ENCODE measurements around the gene TSHZ3.

TSHZ3 gene

DNA sequence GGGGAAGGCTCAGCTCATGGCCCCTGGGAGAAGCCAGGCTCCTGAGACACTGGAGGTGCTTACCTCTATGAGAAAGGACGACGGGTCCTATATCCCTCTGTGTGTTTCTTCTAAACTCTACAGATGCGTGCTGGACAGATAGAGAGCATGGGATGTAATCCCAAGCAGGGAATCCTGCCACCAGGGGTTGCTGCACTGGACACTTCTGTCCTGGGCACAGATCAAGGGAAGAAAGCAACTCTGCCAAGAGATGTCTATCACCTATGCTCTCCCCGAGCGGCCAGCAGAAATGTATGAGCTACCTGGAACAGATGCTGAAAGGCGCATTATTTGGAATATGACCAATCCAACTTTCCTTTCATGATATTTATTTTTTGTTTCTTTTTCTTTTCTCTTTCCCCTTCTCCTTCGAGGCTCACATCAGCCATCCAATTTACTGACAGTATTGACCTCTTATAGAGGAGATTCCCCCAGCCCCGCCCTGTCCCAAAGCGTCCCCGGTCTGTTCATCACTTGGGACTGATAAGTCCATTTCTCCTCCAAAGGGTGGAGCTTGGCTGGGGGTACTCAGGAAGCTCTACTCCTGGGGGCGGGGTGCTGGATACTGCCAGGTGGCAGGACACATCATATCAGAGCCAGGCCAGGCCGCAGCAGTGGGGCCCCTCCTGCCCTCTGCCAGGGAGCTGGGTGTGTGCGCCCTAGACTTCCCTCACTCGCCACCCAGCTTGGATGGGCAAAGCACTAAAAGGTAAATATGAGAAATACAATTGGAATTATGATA is 34.2 kb downstream of the TSHZ3 start:
- Histone ChIP-seq H3K27me3 (ENCODE audit: control insufficient read depth, insufficient read depth, low read length) (no peaks in the 10 kb centered on the region), H3K9me3 (ENCODE audit: control insufficient read depth, low read length) (no peaks in the 10 kb centered on the region), H3K36me3 (ENCODE audit: control insufficient read depth, insufficient read depth, low read length) (no peaks in the 10 kb centered on the region), H3K4me3 (ENCODE audit: low read length) (no peak overlapping the region), H3K9ac (ENCODE audit: low read length) (no peak overlapping the region), H3K4me1 (ENCODE audit: control insufficient read depth, insufficient read depth, low read length) (no peaks in the 10 kb centered on the region)

- Histone ChIP-seq H3K9ac (ENCODE audit: low read length) (no peak overlapping the region), H3K9me3 (ENCODE audit: control insufficient read depth, low read length) (no peaks in the 10 kb centered on the region), H3K4me3 (ENCODE audit: low read length) (no peak overlapping the region), H3K36me3 (ENCODE audit: control insufficient read depth, insufficient read depth, low read length) (no peaks in the 10 kb centered on the region), H3K4me1 (ENCODE audit: control insufficient read depth, insufficient read depth, low read length) (no peaks in the 10 kb centered on the region), H3K27me3 (ENCODE audit: control insufficient read depth, insufficient read depth, low read length) (no peaks in the 10 kb centered on the region)
These were observed 35.1 kb downstream of the TSHZ3 start for GRCh38 chr19:31314156-31314555.

GRCh38 chr19:31313291-31314030 is 35.8 kb downstream of the TSHZ3 start:
- H3K9me3 ChIP-seq (ENCODE audit: control insufficient read depth, low read length), result no peaks in the 10 kb centered on the region
- no peaks in the 10 kb centered on the region for H3K4me1 ChIP-seq (ENCODE audit: control insufficient read depth, insufficient read depth, low read length)
- no peak overlapping the region for H3K4me3 ChIP-seq (ENCODE audit: low read length)
- no peaks in the 10 kb centered on the region for H3K36me3 ChIP-seq (ENCODE audit: control insufficient read depth, insufficient read depth, low read length)
- H3K9ac ChIP-seq (ENCODE audit: low read length), result no peak overlapping the region
- H3K27me3 ChIP-seq (ENCODE audit: control insufficient read depth, insufficient read depth, low read length), result no peaks in the 10 kb centered on the region

GRCh38 chr19:31312677-31313244 is 36.5 kb downstream of the TSHZ3 start:
- Histone ChIP-seq H3K4me1 (ENCODE audit: control insufficient read depth, insufficient read depth, low read length) (no peaks in the 10 kb centered on the region), H3K9me3 (ENCODE audit: control insufficient read depth, low read length) (no peaks in the 10 kb centered on the region), H3K4me3 (ENCODE audit: low read length) (no peak overlapping the region), H3K9ac (ENCODE audit: low read length) (no peak overlapping the region), H3K36me3 (ENCODE audit: control insufficient read depth, insufficient read depth, low read length) (no peaks in the 10 kb centered on the region), H3K27me3 (ENCODE audit: control insufficient read depth, insufficient read depth, low read length) (no peaks in the 10 kb centered on the region)

DNA sequence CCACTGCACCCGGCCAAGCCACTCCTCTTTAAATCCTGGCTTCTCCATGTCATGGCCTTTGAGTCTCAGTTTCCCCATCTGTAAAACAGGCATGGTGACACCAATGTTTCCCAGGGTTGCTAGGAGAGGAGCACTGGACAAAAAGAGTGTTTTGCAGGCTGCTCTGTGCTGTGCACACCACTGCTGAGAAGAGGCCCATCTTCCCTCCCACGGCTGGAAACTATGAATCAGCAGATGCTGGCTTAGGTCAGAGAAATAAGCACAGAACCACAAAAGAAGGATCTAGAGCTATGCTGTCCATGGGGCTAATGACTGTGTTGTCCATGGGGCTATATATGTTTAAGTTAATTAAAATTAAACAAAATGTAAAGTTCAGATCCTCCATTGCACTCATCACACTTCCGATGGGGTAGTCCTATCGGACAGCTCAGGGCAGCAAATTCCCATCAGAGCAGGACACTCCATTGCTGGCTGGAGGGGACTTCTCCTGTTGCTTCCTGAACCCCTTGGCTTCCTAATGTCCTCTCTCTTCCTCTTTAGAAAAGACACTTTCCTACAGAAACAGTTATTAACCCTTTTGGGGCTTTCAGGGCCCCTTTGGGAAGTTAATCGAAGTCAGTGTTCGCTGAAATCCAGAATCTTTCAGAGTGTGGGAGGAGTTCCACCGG is 37.1 kb downstream of the TSHZ3 start:
- H3K36me3 ChIP-seq (ENCODE audit: control insufficient read depth, insufficient read depth, low read length), result no peaks in the 10 kb centered on the region
- H3K27me3 ChIP-seq (ENCODE audit: control insufficient read depth, insufficient read depth, low read length), result no peaks in the 10 kb centered on the region
- H3K9ac ChIP-seq (ENCODE audit: low read length), result no peak overlapping the region
- no peaks in the 10 kb centered on the region for H3K9me3 ChIP-seq (ENCODE audit: control insufficient read depth, low read length)
- no peaks in the 10 kb centered on the region for H3K4me1 ChIP-seq (ENCODE audit: control insufficient read depth, insufficient read depth, low read length)
- H3K4me3 ChIP-seq (ENCODE audit: low read length), result no peak overlapping the region

DNA sequence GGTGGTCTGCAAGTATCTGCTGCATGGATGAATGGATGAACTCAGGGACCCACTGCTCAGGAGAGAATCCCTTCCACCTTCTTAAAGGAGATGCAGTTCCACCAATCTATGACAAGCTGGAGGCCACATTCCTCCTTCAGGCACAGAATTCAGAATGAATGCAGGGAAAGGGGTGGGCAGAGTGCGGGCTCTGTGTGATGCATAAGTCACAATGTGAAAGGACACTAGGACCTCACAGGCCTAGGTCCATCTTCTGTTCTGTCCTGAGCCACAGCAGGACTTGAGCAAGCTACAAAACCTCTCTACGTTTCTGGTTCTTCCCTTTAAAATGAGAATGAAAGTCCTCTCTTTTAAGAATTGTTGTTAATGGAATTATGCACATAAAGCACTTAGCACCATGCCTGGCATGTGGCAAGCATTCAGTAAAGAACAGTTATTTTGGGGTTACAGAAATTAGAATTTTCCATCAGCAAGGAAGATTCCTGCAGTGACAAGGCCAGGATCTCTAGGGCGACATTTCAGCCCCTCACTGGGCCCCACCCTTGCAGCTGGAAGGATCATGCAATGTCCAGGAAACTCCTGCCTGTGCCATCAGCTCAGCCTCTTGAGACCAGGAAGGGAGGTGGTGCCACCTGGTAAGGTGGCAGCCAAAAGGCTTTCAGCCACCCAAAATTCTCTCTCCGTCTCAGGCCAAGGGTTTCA is 38.7 kb downstream of the TSHZ3 start:
- Histone ChIP-seq H3K4me1 (ENCODE audit: control insufficient read depth, insufficient read depth, low read length) (no peaks in the 10 kb centered on the region), H3K36me3 (ENCODE audit: control insufficient read depth, insufficient read depth, low read length) (no peaks in the 10 kb centered on the region), H3K9me3 (ENCODE audit: control insufficient read depth, low read length) (no peaks in the 10 kb centered on the region), H3K27me3 (ENCODE audit: control insufficient read depth, insufficient read depth, low read length) (no peaks in the 10 kb centered on the region), H3K4me3 (ENCODE audit: low read length) (no peak overlapping the region), H3K9ac (ENCODE audit: low read length) (no peak overlapping the region)

DNA sequence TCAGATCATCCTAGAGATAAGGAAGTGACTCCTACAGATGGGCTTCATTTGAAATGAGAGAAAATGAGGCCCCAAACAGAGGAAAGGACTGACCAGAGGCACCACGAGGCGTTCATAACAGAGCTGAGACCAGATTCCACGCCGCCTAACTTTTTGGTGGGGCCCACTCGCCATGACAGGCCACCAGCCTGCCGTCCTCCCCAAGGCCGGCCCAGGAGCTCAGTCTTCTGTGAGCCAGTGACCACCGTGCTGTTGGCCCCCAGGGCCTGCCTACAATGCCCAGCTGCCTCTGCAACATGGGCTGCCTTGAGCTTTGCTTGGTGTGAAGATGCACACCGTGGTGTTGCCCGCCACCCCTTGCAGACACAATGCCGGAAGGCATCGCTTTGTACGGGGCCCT is 40.5 kb downstream of the TSHZ3 start:
- no peaks in the 10 kb centered on the region for H3K27me3 ChIP-seq (ENCODE audit: control insufficient read depth, insufficient read depth, low read length)
- no peaks in the 10 kb centered on the region for H3K9me3 ChIP-seq (ENCODE audit: control insufficient read depth, low read length)
- H3K4me3 ChIP-seq (ENCODE audit: low read length), result no peak overlapping the region
- no peaks in the 10 kb centered on the region for H3K4me1 ChIP-seq (ENCODE audit: control insufficient read depth, insufficient read depth, low read length)
- no peak overlapping the region for H3K9ac ChIP-seq (ENCODE audit: low read length)
- H3K36me3 ChIP-seq (ENCODE audit: control insufficient read depth, insufficient read depth, low read length), result no peaks in the 10 kb centered on the region

DNA sequence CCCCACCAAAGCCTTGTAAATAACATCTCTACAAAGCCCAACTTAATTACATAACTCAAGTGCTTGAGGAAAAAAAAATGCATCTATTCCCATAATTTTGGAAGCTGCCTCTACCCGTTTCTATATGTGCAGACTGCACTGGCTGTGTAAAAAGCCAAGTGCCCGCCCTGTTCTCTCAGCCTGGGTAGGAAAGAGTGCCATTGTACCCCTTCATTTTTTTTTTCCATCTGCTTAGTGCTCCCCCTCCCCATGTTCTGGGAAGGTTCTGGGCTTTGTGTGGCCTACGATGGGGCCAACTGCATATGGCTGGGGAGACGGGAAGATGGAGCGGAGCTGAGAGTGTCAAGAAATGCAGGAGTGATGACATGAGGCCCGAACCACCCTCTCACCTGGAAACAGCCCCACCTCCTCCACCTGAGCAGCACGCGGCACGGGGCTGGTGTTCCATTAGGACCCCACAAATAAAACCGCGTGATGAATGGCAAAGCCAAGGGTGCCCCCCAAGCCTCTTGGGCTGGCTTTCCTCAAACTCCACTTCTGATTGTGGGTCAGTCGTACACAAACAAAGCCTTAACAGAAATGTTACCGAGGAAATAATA is 42.1 kb downstream of the TSHZ3 start:
- H3K9me3 ChIP-seq (ENCODE audit: control insufficient read depth, low read length), result no peaks in the 10 kb centered on the region
- H3K9ac ChIP-seq (ENCODE audit: low read length), result no peak overlapping the region
- H3K27me3 ChIP-seq (ENCODE audit: control insufficient read depth, insufficient read depth, low read length), result no peaks in the 10 kb centered on the region
- no peaks in the 10 kb centered on the region for H3K36me3 ChIP-seq (ENCODE audit: control insufficient read depth, insufficient read depth, low read length)
- H3K4me3 ChIP-seq (ENCODE audit: low read length), result no peak overlapping the region
- H3K4me1 ChIP-seq (ENCODE audit: control insufficient read depth, insufficient read depth, low read length), result no peaks in the 10 kb centered on the region

GRCh38 chr19:31306006-31306753 is 43.1 kb downstream of the TSHZ3 start:
- no peak overlapping the region for H3K9ac ChIP-seq (ENCODE audit: low read length)
- no peaks in the 10 kb centered on the region for H3K4me1 ChIP-seq (ENCODE audit: control insufficient read depth, insufficient read depth, low read length)

GRCh38 chr19:31304831-31305312 is 44.4 kb downstream of the TSHZ3 start:
- Histone ChIP-seq H3K9ac (ENCODE audit: low read length) (no peak overlapping the region), H3K4me3 (ENCODE audit: low read length) (no peak overlapping the region), H3K4me1 (ENCODE audit: control insufficient read depth, insufficient read depth, low read length) (no peaks in the 10 kb centered on the region), H3K36me3 (ENCODE audit: control insufficient read depth, insufficient read depth, low read length) (no peaks in the 10 kb centered on the region), H3K9me3 (ENCODE audit: control insufficient read depth, low read length) (no peaks in the 10 kb centered on the region), H3K27me3 (ENCODE audit: control insufficient read depth, insufficient read depth, low read length) (no peaks in the 10 kb centered on the region)

More at GRCh38 chr19:31306006-31306753, 43.1 kb downstream of the TSHZ3 start:
- Histone ChIP-seq H3K27me3 (ENCODE audit: control insufficient read depth, insufficient read depth, low read length) (no peaks in the 10 kb centered on the region), H3K36me3 (ENCODE audit: control insufficient read depth, insufficient read depth, low read length) (no peaks in the 10 kb centered on the region), H3K9me3 (ENCODE audit: control insufficient read depth, low read length) (no peaks in the 10 kb centered on the region), H3K4me3 (ENCODE audit: low read length) (no peak overlapping the region)
